ENCODE data around the gene HLCS.

DNA sequence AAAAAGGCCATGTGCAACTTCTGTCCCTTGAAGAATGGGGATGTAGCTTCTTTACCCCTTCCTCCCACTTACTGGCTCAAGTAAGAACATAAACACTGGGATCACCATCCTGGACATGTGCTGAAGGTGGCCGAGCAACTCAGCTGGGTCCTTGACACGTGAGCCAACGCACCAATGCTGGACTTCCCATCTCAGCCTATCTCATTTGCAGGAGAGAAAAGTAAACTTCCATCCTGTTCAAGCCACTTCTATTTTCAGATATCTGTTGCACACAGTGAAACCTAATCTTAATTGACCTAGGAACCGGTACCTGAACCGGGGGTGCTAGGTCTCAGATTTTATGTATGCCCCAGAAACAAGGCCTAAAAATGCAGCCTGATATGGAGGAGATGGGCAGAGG, 75.3 kb downstream of the HLCS start:
- TF ChIP-seq RAD21 (IDR thresholded peaks at IDR 0.05; ENCODE audit: insufficient read depth, low read depth, low read length) (no peak), CTCF (IDR thresholded peaks at IDR 0.05 in 2 of 3, conservative IDR thresholded peaks at IDR 0.05 in 1 of 3; ENCODE audit: control insufficient read depth in 2 of 3, extremely low read depth in 1 of 3, insufficient read depth in 1 of 3, low read depth in 3 of 3, low read length in 3 of 3) (no peak), NBN (IDR thresholded peaks at IDR 0.05) (no peak), SMAD5 (IDR thresholded peaks at IDR 0.05; ENCODE audit: low read depth) (no peak), RFX5 (IDR thresholded peaks at IDR 0.05; ENCODE audit: low read depth, low read length) (no peak), GABPA (IDR thresholded peaks at IDR 0.05; ENCODE audit: low read depth) (no peak), TCF3 (IDR thresholded peaks at IDR 0.05; ENCODE audit: borderline replicate concordance, insufficient read depth, low read depth, low read length) (no peak)
- TF ChIP-seq, protein P1, sequence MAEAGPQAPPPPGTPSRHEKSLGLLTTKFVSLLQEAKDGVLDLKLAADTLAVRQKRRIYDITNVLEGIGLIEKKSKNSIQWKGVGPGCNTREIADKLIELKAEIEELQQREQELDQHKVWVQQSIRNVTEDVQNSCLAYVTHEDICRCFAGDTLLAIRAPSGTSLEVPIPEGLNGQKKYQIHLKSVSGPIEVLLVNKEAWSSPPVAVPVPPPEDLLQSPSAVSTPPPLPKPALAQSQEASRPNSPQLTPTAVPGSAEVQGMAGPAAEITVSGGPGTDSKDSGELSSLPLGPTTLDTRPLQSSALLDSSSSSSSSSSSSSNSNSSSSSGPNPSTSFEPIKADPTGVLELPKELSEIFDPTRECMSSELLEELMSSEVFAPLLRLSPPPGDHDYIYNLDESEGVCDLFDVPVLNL (IDR thresholded peaks at IDR 0.05; ENCODE audit: low read depth, low read length), result no peak

All from GM12878 (cell line).